GM18868 (cell line): ENCODE results near the gene ARID2.

ENCODE experiments used
- ATAC-seq: cut with Tn5 transposase; IDR thresholded peaks from one replicate; pipeline ENCODE4 v1.9.1; 2021; ENCODE audit warnings: mild to moderate bottlenecking, moderate library complexity; ENCODE audit not compliant: unreplicated experiment

The ARID2 gene

GRCh38 chr12:45760333-45760732 lies 30.8 kb downstream of the ARID2 start:
- ATAC-seq = no peak

- ATAC-seq = peak; percentile 59
Measured at GRCh38 chr12:45762185-45763110, 32.9 kb downstream of the ARID2 start.

- no peak for ATAC-seq
Measured at GRCh38 chr12:45763381-45763780, 33.9 kb downstream of the ARID2 start.

- no peak for ATAC-seq
Measured at GRCh38 chr12:45768194-45768593, 38.7 kb downstream of the ARID2 start.

GRCh38 chr12:45773747-45774146 lies 44.2 kb downstream of the ARID2 start:
- ATAC-seq = no peak

- no peak for ATAC-seq
Measured at GRCh38 chr12:45774508-45775162, 45.1 kb downstream of the ARID2 start.

- no peak for ATAC-seq
Measured at GRCh38 chr12:45775465-45775864, 46.0 kb downstream of the ARID2 start.

- no peak for ATAC-seq
Measured at GRCh38 chr12:45775964-45776363, 46.5 kb downstream of the ARID2 start.

- no peak for ATAC-seq
Measured at GRCh38 chr12:45779936-45780335, 50.4 kb downstream of the ARID2 start.

- no peak for ATAC-seq
Measured at GRCh38 chr12:45781080-45781479, 51.6 kb downstream of the ARID2 start.

GRCh38 chr12:45785315-45785714 lies 55.8 kb downstream of the ARID2 start:
- no peak for ATAC-seq

GRCh38 chr12:45789025-45789424 lies 59.5 kb downstream of the ARID2 start:
- ATAC-seq = peak; percentile 64

- ATAC-seq = no peak
Measured at GRCh38 chr12:45794422-45794821, 64.9 kb downstream of the ARID2 start.

GRCh38 chr12:45801625-45802024 lies 72.1 kb downstream of the ARID2 start:
- ATAC-seq = no peak

GRCh38 chr12:45803111-45803510 lies 73.6 kb downstream of the ARID2 start:
- ATAC-seq = no peak

GRCh38 chr12:45816652-45817051 lies 87.1 kb downstream of the ARID2 start:
- no peak for ATAC-seq

GRCh38 chr12:45827974-45828373 lies 98.5 kb downstream of the ARID2 start:
- ATAC-seq = peak; percentile 44

- ATAC-seq = peak; percentile 87
Measured at GRCh38 chr12:45828402-45828801, 98.9 kb downstream of the ARID2 start.

GRCh38 chr12:45831590-45831989 lies 102.1 kb downstream of the ARID2 start:
- no peak for ATAC-seq

GRCh38 chr12:45833401-45833800 lies 103.9 kb downstream of the ARID2 start:
- no peak for ATAC-seq

- ATAC-seq = no peak
Measured at GRCh38 chr12:45834809-45835208, 105.3 kb downstream of the ARID2 start.

GRCh38 chr12:45839917-45840316 lies 110.4 kb downstream of the ARID2 start:
- no peak for ATAC-seq
